PC-3 (cell line): Measurements from ENCODE around the gene UGT2A2. TPM values are rescaled to one million over a fixed set of nuclear protein-coding genes. Genes with fewer than 3 reads are reported as not detected.

Experiments
- ATAC-seq: fragments of 200-7000 bp; cut with Tn5 transposase; 2 replicates; pipeline ENCODE4 v1.9.1; 2020; ENCODE audit warnings: mild to moderate bottlenecking, moderate library complexity
- BruUV-seq: library from RNA; stranded (reverse); fragments of 400-500 nt; replicated peaks from 2 replicates; lab custom pipeline; 2021; lab: Mats Ljungman, UMichigan
- CTCF ChIA-PET: fragments of 300-600 bp; sonication (Branson Sonifier 250); formaldehyde crosslinking; loops from one replicate; lab custom pipeline; 2022; ENCODE audit warnings: antibody characterized with exemption; lab: Charles Lee
- POLR2A ChIA-PET: fragments of 300-600 bp; sonication (Branson Sonifier 250); formaldehyde crosslinking; loops from one replicate; lab custom pipeline; 2022; ENCODE audit warnings: antibody characterized with exemption; ENCODE audit not compliant: unreplicated experiment; lab: Charles Lee
- DNase-seq: peaks from one replicate; pipeline ENCODE4 v3.0.0-alpha.2; 2015
- H2AFZ ChIP-seq: fragments of 300-600 bp; sonication (generic); 2 replicates; pipeline ENCODE4 v1.6.0; 2016; ENCODE audit warnings: antibody characterized with exemption, low read length
- H3F3A ChIP-seq: fragments of 300-600 bp; sonication (generic); one replicate; pipeline ENCODE4 v1.6.0; 2017; ENCODE audit warnings: antibody characterized with exemption, low read length, control low read depth, mild to moderate bottlenecking; ENCODE audit not compliant: unreplicated experiment
- H3K27ac ChIP-seq: fragments of 300-600 bp; sonication (generic); 2 replicates; pipeline ENCODE4 v1.5.1; 2016; ENCODE audit warnings: mild to moderate bottlenecking, low read length
- H3K27me3 ChIP-seq: fragments of 300-600 bp; sonication (generic); 2 replicates; pipeline ENCODE4 v1.6.1; 2016; ENCODE audit warnings: low read length, mixed read lengths
- H3K36me3 ChIP-seq: fragments of 300-600 bp; sonication (generic); 2 replicates; pipeline ENCODE4 v1.6.1; 2016; ENCODE audit warnings: low read depth, mixed run types, low read length, mixed read lengths
- H3K4me1 ChIP-seq: fragments of 300-600 bp; sonication (generic); 2 replicates; pipeline ENCODE4 v1.5.1; 2016; ENCODE audit warnings: low read length; ENCODE audit not compliant: insufficient read depth
- H3K4me2 ChIP-seq: fragments of 300-600 bp; sonication (generic); 2 replicates; pipeline ENCODE4 v1.6.0; 2016; ENCODE audit warnings: low read length
- H3K4me3 ChIP-seq: fragments of 300-600 bp; sonication (generic); 2 replicates; pipeline ENCODE4 v1.5.1; 2016; ENCODE audit warnings: mild to moderate bottlenecking, low read length, mixed read lengths
- H3K79me2 ChIP-seq: fragments of 300-600 bp; sonication (generic); 2 replicates; pipeline ENCODE4 v1.6.1; 2017; ENCODE audit warnings: low read length, mixed read lengths
- H3K9ac ChIP-seq: fragments of 300-600 bp; sonication (generic); 2 replicates; pipeline ENCODE4 v1.6.0; 2016; ENCODE audit warnings: mild to moderate bottlenecking, low read length
- H3K9me2 ChIP-seq: fragments of 300-600 bp; sonication (generic); replicated peaks from 2 replicates; pipeline ENCODE4 v1.6.1; 2016; ENCODE audit warnings: mixed run types, low read length, mixed read lengths
- H3K9me3 ChIP-seq: fragments of 300-600 bp; sonication (generic); 2 replicates; pipeline ENCODE4 v1.6.1; 2016; ENCODE audit warnings: low read length, mixed read lengths
- H4K20me1 ChIP-seq: fragments of 300-600 bp; sonication (generic); 2 replicates; pipeline ENCODE4 v1.6.1; 2016; ENCODE audit warnings: low read length, mixed read lengths
- EZH2 ChIP-seq: fragments of 300-600 bp; sonication (generic); IDR thresholded peaks from one replicate; pipeline ENCODE4 v1.6.1; 2017; ENCODE audit warnings: antibody characterized with exemption, mild to moderate bottlenecking, low read length; ENCODE audit not compliant: unreplicated experiment
- EZH2phosphoT487 ChIP-seq: fragments of 300-600 bp; sonication (generic); IDR thresholded peaks from 2 replicates; pipeline ENCODE4 v1.6.1; 2018; ENCODE audit warnings: mild to moderate bottlenecking, antibody characterized with exemption, low read length, borderline replicate concordance
- intact Hi-C: fragments of 100-400 bp; cut with micrococcal nuclease; formaldehyde crosslinking; loops from 2 replicates; pipeline ENCODE4 v1.9.0; 2023
- total RNA-seq: library from RNA; depleted of rRNA; stranded (reverse); fragments of >200 nt; gene quantifications from 2 replicates; pipeline ENCODE4 v1.2.3, GENCODE V29; 2014
- TF ChIP-seq, protein P1 (sequence below): fragments of 300-600 bp; sonication (generic); conservative IDR thresholded peaks from 2 replicates; pipeline ENCODE4 v1.5.1; 2017; ENCODE audit warnings: antibody characterized with exemption, low read depth, mild to moderate bottlenecking, low read length

UGT2A2 gene
- total RNA-seq, 1 experiment from 2014 or later: not detected

DNA sequence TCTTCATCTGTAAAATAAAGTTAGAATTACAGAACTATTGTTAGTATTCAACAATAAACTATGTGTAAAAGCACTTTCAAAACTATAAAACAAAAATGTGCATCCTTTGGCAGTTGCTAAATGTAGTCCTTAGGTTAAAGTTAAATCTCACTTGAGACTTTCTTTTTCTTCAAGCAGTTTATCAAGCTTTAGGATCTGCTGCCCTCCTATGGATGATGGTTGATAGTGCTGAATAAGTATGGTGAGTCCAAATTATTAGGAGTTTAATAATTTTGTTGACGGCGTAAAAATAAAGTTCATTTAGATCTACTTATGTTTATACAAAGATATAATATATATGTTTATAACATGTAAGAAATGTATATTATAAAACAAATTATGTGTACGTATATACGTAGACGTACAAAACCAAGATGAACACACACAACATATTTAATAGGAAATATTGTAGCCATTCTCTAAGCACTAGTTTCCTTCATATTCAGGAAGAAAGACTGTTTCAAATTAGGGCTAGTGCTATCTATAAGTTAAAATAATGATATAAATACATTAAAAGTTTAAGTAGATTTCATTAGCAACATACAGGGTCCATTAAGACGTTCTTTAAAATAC, 22.3 kb downstream of the UGT2A2 start:
- H3K4me3 ChIP-seq: no peak overlapping the region
- no peak overlapping the region for H3K27ac ChIP-seq
- H3F3A ChIP-seq: no peaks in the 10 kb centered on the region
- TF ChIP-seq, protein P1, sequence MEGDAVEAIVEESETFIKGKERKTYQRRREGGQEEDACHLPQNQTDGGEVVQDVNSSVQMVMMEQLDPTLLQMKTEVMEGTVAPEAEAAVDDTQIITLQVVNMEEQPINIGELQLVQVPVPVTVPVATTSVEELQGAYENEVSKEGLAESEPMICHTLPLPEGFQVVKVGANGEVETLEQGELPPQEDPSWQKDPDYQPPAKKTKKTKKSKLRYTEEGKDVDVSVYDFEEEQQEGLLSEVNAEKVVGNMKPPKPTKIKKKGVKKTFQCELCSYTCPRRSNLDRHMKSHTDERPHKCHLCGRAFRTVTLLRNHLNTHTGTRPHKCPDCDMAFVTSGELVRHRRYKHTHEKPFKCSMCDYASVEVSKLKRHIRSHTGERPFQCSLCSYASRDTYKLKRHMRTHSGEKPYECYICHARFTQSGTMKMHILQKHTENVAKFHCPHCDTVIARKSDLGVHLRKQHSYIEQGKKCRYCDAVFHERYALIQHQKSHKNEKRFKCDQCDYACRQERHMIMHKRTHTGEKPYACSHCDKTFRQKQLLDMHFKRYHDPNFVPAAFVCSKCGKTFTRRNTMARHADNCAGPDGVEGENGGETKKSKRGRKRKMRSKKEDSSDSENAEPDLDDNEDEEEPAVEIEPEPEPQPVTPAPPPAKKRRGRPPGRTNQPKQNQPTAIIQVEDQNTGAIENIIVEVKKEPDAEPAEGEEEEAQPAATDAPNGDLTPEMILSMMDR: peak; percentile 83
- TF ChIP-seq EZH2phosphoT487 (no peak), EZH2 (no peak)
- ChIA-PET POLR2A (no interaction called here), CTCF (no interaction called here)
- no peaks in the 10 kb centered on the region for H3K4me1 ChIP-seq
- no peaks in the 10 kb centered on the region for H4K20me1 ChIP-seq
- no peaks in the 10 kb centered on the region for H3K79me2 ChIP-seq
- intact Hi-C loops: loop anchor here (1.0 to 10.0 kb wide), 6 partner anchors 280 to 1345 kb away; no protein-coding TSS in a partner anchor
- peaks cover 11% of the 10 kb centered on the region; the same call in 1 of the 2 replicates for H3K27me3 ChIP-seq
- no peaks in the 10 kb centered on the region for H3K36me3 ChIP-seq
- H3K4me2 ChIP-seq: no peak overlapping the region
- BruUV-seq: no TSS peak
- H3K9ac ChIP-seq: no peak overlapping the region
- no peaks in the 10 kb centered on the region for H3K9me2 ChIP-seq
- DNase-seq (peak; percentile 76), ATAC-seq (peak; percentile 51)
- H2AFZ ChIP-seq: no peak overlapping the region
- no peaks in the 10 kb centered on the region for H3K9me3 ChIP-seq

DNA sequence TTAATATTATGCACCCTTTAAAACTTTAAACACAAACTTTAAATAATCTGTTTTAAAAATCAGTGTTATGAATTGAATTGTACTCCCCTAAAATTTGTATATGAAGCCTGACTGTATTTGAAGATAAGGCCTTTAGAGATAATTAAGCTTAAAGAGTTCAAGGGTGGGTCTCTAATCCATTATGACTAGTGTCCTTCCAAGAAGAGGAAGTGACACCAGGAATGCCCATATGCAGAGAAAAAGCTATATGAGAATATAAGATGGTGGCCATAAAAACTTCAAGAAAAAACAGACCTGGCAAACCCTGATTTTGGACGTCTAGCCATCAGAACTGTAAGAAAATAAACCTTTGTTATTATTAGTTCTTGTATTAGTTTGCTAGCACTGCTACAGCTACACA, 29.0 kb downstream of the UGT2A2 start:
- H3K36me3 ChIP-seq: no peaks in the 10 kb centered on the region
- no peaks in the 10 kb centered on the region for H3K9me3 ChIP-seq
- BruUV-seq: no TSS peak
- no peaks in the 10 kb centered on the region for H3F3A ChIP-seq
- ChIA-PET POLR2A (no interaction called here), CTCF (no interaction called here)
- no peak for DNase-seq
- intact Hi-C loops: loop anchor here (10.0 kb wide), 1 partner anchor 956 kb away; no protein-coding TSS in a partner anchor
- no peak overlapping the region for H3K9ac ChIP-seq
- H3K4me1 ChIP-seq: no peaks in the 10 kb centered on the region
- no peaks in the 10 kb centered on the region for H4K20me1 ChIP-seq
- no peak overlapping the region for H3K27ac ChIP-seq
- H3K4me2 ChIP-seq: no peak overlapping the region
- TF ChIP-seq, protein P1: no peak
- no peak for TF ChIP-seq EZH2
- TF ChIP-seq EZH2phosphoT487: no peak
- peaks cover 4% of the 10 kb centered on the region; the same call in 1 of the 2 replicates for H3K27me3 ChIP-seq
- no peak overlapping the region for H3K4me3 ChIP-seq
- ATAC-seq: no peak
- H3K9me2 ChIP-seq: no peaks in the 10 kb centered on the region
- H2AFZ ChIP-seq: no peak overlapping the region
- H3K79me2 ChIP-seq: no peaks in the 10 kb centered on the region

DNA sequence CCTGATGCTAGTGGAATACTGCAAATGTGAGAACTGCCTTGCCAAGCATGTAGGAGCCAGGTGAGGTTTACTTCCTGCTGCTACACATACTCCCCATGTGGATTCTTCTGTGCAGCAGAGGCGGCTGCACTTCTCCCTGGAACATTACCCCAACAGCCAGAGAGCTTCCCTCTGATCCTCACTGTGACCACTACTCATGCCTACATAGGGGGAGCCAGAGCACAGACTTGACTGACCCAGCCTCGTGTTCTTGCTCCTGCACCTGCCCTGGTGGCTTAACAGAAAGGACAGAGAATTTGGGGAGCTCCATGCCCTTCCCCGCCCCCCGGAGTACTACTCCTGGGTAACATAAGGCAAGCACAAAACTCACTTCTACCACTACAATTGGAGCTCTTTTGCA, 38.4 kb downstream of the UGT2A2 start:
- no TSS peak for BruUV-seq
- no peaks in the 10 kb centered on the region for H3K79me2 ChIP-seq
- no peak overlapping the region for H2AFZ ChIP-seq
- ATAC-seq (no peak), DNase-seq (no peak)
- no peaks in the 10 kb centered on the region for H4K20me1 ChIP-seq
- no peaks in the 10 kb centered on the region for H3K4me1 ChIP-seq
- H3K9me2 ChIP-seq: no peaks in the 10 kb centered on the region
- ChIA-PET POLR2A (no interaction called here), CTCF (no interaction called here)
- H3K4me2 ChIP-seq: no peak overlapping the region
- H3K27me3 ChIP-seq: no peaks in the 10 kb centered on the region
- no peaks in the 10 kb centered on the region for H3K9me3 ChIP-seq
- intact Hi-C loops: no loop called here
- H3K4me3 ChIP-seq: no peak overlapping the region
- H3K27ac ChIP-seq: no peak overlapping the region
- H3F3A ChIP-seq: no peaks in the 10 kb centered on the region
- no peak overlapping the region for H3K9ac ChIP-seq
- no peak for TF ChIP-seq EZH2phosphoT487
- TF ChIP-seq EZH2: no peak
- TF ChIP-seq, protein P1: no peak
- no peaks in the 10 kb centered on the region for H3K36me3 ChIP-seq
